Adipocyte (in vitro differentiated cells): ENCODE results near the gene SLC25A12.

Experiments used
- DNase-seq: peaks from one replicate; pipeline ENCODE4 v3.0.0-alpha.2; 2015; ENCODE audit warnings: low read depth
- H3K27me3 ChIP-seq: replicated peaks from 2 replicates; pipeline ENCODE4 v1.7.0; 2013; ENCODE audit warnings: mild to moderate bottlenecking, low read length, moderate library complexity; ENCODE audit not compliant: control insufficient read depth, insufficient read depth
- H3K36me3 ChIP-seq: 2 replicates; pipeline ENCODE4 v1.7.0; 2013; ENCODE audit warnings: low read length, mild to moderate bottlenecking, moderate library complexity; ENCODE audit not compliant: control insufficient read depth, insufficient read depth, severe bottlenecking
- H3K4me1 ChIP-seq: 2 replicates; pipeline ENCODE4 v1.7.0; 2013; ENCODE audit warnings: mild to moderate bottlenecking, low read length, moderate library complexity; ENCODE audit not compliant: control insufficient read depth, insufficient read depth
- H3K4me3 ChIP-seq: 2 replicates; pipeline ENCODE4 v1.7.0; 2013; ENCODE audit warnings: mild to moderate bottlenecking, low read length, moderate library complexity
- H3K9ac ChIP-seq: 2 replicates; pipeline ENCODE4 v1.7.0; 2013; ENCODE audit warnings: mild to moderate bottlenecking, low read length, moderate library complexity
- H3K9me3 ChIP-seq: 2 replicates; pipeline ENCODE4 v1.7.0; 2013; ENCODE audit warnings: mild to moderate bottlenecking, low read length, moderate library complexity; ENCODE audit not compliant: control insufficient read depth

SLC25A12 gene

GRCh38 chr2:171852366-171852888 lies 41.6 kb downstream of the SLC25A12 start:
- no peaks in the 10 kb centered on the region for H3K27me3 ChIP-seq
- no peaks in the 10 kb centered on the region for H3K9me3 ChIP-seq
- H3K36me3 ChIP-seq, result peaks cover 3% of the 10 kb centered on the region
- H3K4me3 ChIP-seq, result no peak overlapping the region
- H3K4me1 ChIP-seq, result peaks cover 20% of the 10 kb centered on the region
- H3K9ac ChIP-seq, result no peak overlapping the region
- DNase-seq, result peak; percentile 35

GRCh38 chr2:171847627-171848026 lies 46.4 kb downstream of the SLC25A12 start:
- no peak overlapping the region for H3K9ac ChIP-seq
- no peak for DNase-seq
- H3K4me1 ChIP-seq, result peaks cover 6% of the 10 kb centered on the region
- no peaks in the 10 kb centered on the region for H3K27me3 ChIP-seq
- H3K36me3 ChIP-seq, result peaks cover 3% of the 10 kb centered on the region
- H3K9me3 ChIP-seq, result no peaks in the 10 kb centered on the region
- H3K4me3 ChIP-seq, result no peak overlapping the region

GRCh38 chr2:171846894-171847293 lies 47.1 kb downstream of the SLC25A12 start:
- H3K9ac ChIP-seq, result no peak overlapping the region
- no peaks in the 10 kb centered on the region for H3K27me3 ChIP-seq
- H3K4me3 ChIP-seq, result no peak overlapping the region
- no peak for DNase-seq
- peaks cover 3% of the 10 kb centered on the region for H3K36me3 ChIP-seq
- H3K9me3 ChIP-seq, result no peaks in the 10 kb centered on the region
- peaks cover 6% of the 10 kb centered on the region for H3K4me1 ChIP-seq

- Histone ChIP-seq H3K4me1 (peaks cover 21% of the 10 kb centered on the region), H3K36me3 (no peaks in the 10 kb centered on the region), H3K9ac (no peak overlapping the region), H3K9me3 (no peaks in the 10 kb centered on the region), H3K27me3 (no peaks in the 10 kb centered on the region), H3K4me3 (no peak overlapping the region)
- no peak for DNase-seq
These were observed 52.0 kb downstream of the SLC25A12 start for GRCh38 chr2:171841996-171842395.

- Histone ChIP-seq H3K9me3 (no peaks in the 10 kb centered on the region), H3K4me1 (peaks cover 21% of the 10 kb centered on the region), H3K4me3 (peak overlapping the region; percentile 67), H3K36me3 (peaks cover 33% of the 10 kb centered on the region), H3K9ac (no peak overlapping the region), H3K27me3 (no peaks in the 10 kb centered on the region)
- DNase-seq, result peak; percentile 74
These were observed 56.3 kb downstream of the SLC25A12 start for GRCh38 chr2:171837736-171838135.

GRCh38 chr2:171836146-171836910 lies 57.7 kb downstream of the SLC25A12 start:
- peaks cover 21% of the 10 kb centered on the region for H3K4me1 ChIP-seq
- no peaks in the 10 kb centered on the region for H3K27me3 ChIP-seq
- peaks cover 4% of the 10 kb centered on the region for H3K9me3 ChIP-seq
- peak; percentile 90 for DNase-seq
- no peak overlapping the region for H3K4me3 ChIP-seq
- H3K9ac ChIP-seq, result no peak overlapping the region
- peaks cover 47% of the 10 kb centered on the region for H3K36me3 ChIP-seq

- Histone ChIP-seq H3K27me3 (no peaks in the 10 kb centered on the region), H3K36me3 (peaks cover 54% of the 10 kb centered on the region), H3K9ac (no peak overlapping the region), H3K9me3 (peaks cover 9% of the 10 kb centered on the region), H3K4me1 (peaks cover 21% of the 10 kb centered on the region), H3K4me3 (no peak overlapping the region)
- peak; percentile 61 for DNase-seq
These were observed 58.7 kb downstream of the SLC25A12 start for GRCh38 chr2:171835386-171835785.

GRCh38 chr2:171834286-171834685 lies 59.8 kb downstream of the SLC25A12 start:
- Histone ChIP-seq H3K9me3 (peaks cover 9% of the 10 kb centered on the region), H3K9ac (no peak overlapping the region), H3K4me1 (peaks cover 21% of the 10 kb centered on the region), H3K27me3 (no peaks in the 10 kb centered on the region), H3K4me3 (no peak overlapping the region), H3K36me3 (peaks cover 54% of the 10 kb centered on the region)
- peak; percentile 17 for DNase-seq

GRCh38 chr2:171832489-171832888 lies 61.6 kb downstream of the SLC25A12 start:
- H3K4me3 ChIP-seq, result no peak overlapping the region
- H3K4me1 ChIP-seq, result peaks cover 11% of the 10 kb centered on the region
- no peaks in the 10 kb centered on the region for H3K27me3 ChIP-seq
- H3K9me3 ChIP-seq, result peaks cover 9% of the 10 kb centered on the region
- H3K9ac ChIP-seq, result no peak overlapping the region
- no peak for DNase-seq
- peaks cover 54% of the 10 kb centered on the region for H3K36me3 ChIP-seq

- DNase-seq, result no peak
- Histone ChIP-seq H3K4me3 (no peak overlapping the region), H3K9ac (no peak overlapping the region), H3K36me3 (peaks cover 52% of the 10 kb centered on the region), H3K27me3 (no peaks in the 10 kb centered on the region), H3K9me3 (peaks cover 9% of the 10 kb centered on the region), H3K4me1 (no peaks in the 10 kb centered on the region)
These were observed 64.0 kb downstream of the SLC25A12 start for GRCh38 chr2:171830039-171830438.

- peaks cover 8% of the 10 kb centered on the region for H3K4me1 ChIP-seq
- H3K36me3 ChIP-seq, result peaks cover 8% of the 10 kb centered on the region
- H3K9ac ChIP-seq, result no peak overlapping the region
- peak; percentile 89 for DNase-seq
- no peaks in the 10 kb centered on the region for H3K27me3 ChIP-seq
- H3K4me3 ChIP-seq, result no peak overlapping the region
- H3K9me3 ChIP-seq, result no peaks in the 10 kb centered on the region
These were observed 70.0 kb downstream of the SLC25A12 start for GRCh38 chr2:171824086-171824485.
